Endothelial cell of umbilical vein (primary cell): ENCODE results near the gene CRISPLD2. TPM values are rescaled to one million over a fixed set of nuclear protein-coding genes. Genes with fewer than 3 reads are reported as not detected.

ENCODE experiments used
- BruUV-seq: library from RNA; stranded (reverse); fragments of 400-500 nt; replicated peaks from 2 replicates; lab custom pipeline; 2021; lab: Mats Ljungman, UMichigan
- CTCF ChIA-PET: fragments of 300-600, 350-600 bp; sonication (Branson Sonifier 250); formaldehyde crosslinking; loops from one replicate; lab custom pipeline; 2021; ENCODE audit warnings: antibody characterized with exemption, inconsistent platforms; lab: Charles Lee
- POLR2A ChIA-PET: fragments of 300-600, 350-600 bp; sonication (Branson Sonifier 250); formaldehyde crosslinking; loops from one replicate; lab custom pipeline; 2021; ENCODE audit warnings: antibody characterized with exemption, inconsistent platforms; lab: Charles Lee
- DNase-seq: peaks from one replicate; pipeline ENCODE4 v3.0.0-alpha.2; 2011; ENCODE audit warnings: low read depth, low spot score
- FAIRE-seq: peaks from 2 replicates; lab custom pipeline; 2011; peaks lifted over from hg19 to GRCh38; lab: Jason Lieb, UNC
- H2AFZ ChIP-seq: 2 replicates; pipeline ENCODE4 v1.6.0; 2012; ENCODE audit warnings: low read depth, low read length, control low read depth, inconsistent platforms
- H3K27ac ChIP-seq: 2 replicates; pipeline ENCODE4 v1.5.1; 2011; ENCODE audit warnings: low read depth, mild to moderate bottlenecking, control low read depth, low read length, moderate library complexity; ENCODE audit not compliant: insufficient read depth
- H3K27me3 ChIP-seq, 2 experiments: 2 replicates each; pipeline versions ENCODE4 v1.6.0 to v1.6.1; 2011; ENCODE audit warnings: low read length in 2 of 2, mixed read lengths in 1 of 2; ENCODE audit not compliant: control insufficient read depth in 2 of 2, insufficient read depth in 2 of 2
- H3K36me3 ChIP-seq, 2 experiments: 2 replicates in 1 of 2; 3 replicates in 1 of 2; pipeline ENCODE4 v1.5.1; 2011; ENCODE audit warnings: low read length in 2 of 2, mild to moderate bottlenecking in 1 of 2, moderate library complexity in 1 of 2; ENCODE audit not compliant: control insufficient read depth in 2 of 2, insufficient read depth in 2 of 2; ENCODE audit errors: extremely low read depth in 1 of 2
- H3K4me1 ChIP-seq: 3 replicates; pipeline ENCODE4 v1.5.1; 2011; ENCODE audit warnings: mild to moderate bottlenecking, low read length; ENCODE audit not compliant: control insufficient read depth, insufficient read depth; ENCODE audit errors: extremely low read depth
- H3K4me2 ChIP-seq: 2 replicates; pipeline ENCODE4 v1.6.1; 2011; ENCODE audit warnings: low read length, control low read depth, mixed read lengths; ENCODE audit not compliant: insufficient read depth
- H3K4me3 ChIP-seq, 3 experiments: fragments of 200-600 bp in 1 of 3; sonication (generic), shearing (Covaris generic) in 1 of 3; replicated peaks in 1 of 3; 2 replicates each; pipeline ENCODE4 v1.5.1; 2011 to 2016; ENCODE audit warnings: control low read depth in 3 of 3, low read length in 3 of 3, mild to moderate bottlenecking in 2 of 3, inconsistent platforms in 1 of 3, low read depth in 1 of 3, moderate library complexity in 1 of 3; ENCODE audit not compliant: insufficient read depth in 1 of 3
- H3K79me2 ChIP-seq: 2 replicates; pipeline ENCODE4 v1.6.0; 2012; ENCODE audit warnings: low read length, inconsistent platforms; ENCODE audit not compliant: control insufficient read depth, insufficient read depth
- H3K9ac ChIP-seq: replicated peaks from 2 replicates; pipeline ENCODE3; 2011; ENCODE audit warnings: low read length, control low read depth; ENCODE audit not compliant: insufficient read depth; ENCODE audit errors: extremely low read depth
- H3K9me1 ChIP-seq: replicated peaks from 3 replicates; pipeline ENCODE4 v1.6.0; 2011; ENCODE audit warnings: mild to moderate bottlenecking, low read length; ENCODE audit not compliant: control insufficient read depth, insufficient read depth; ENCODE audit errors: extremely low read depth
- H3K9me3 ChIP-seq: replicated peaks from 2 replicates; pipeline ENCODE4 v1.5.1; 2012; ENCODE audit warnings: low read length, inconsistent platforms; ENCODE audit not compliant: control insufficient read depth, insufficient read depth
- H4K20me1 ChIP-seq: replicated peaks from 2 replicates; pipeline ENCODE3; 2011; ENCODE audit warnings: mild to moderate bottlenecking, low read length; ENCODE audit not compliant: control insufficient read depth, insufficient read depth; ENCODE audit errors: extremely low read depth
- EZH2 ChIP-seq: IDR thresholded peaks from 2 replicates; pipeline ENCODE4 v1.6.1; 2012; ENCODE audit warnings: borderline replicate concordance, low read depth, mild to moderate bottlenecking, moderate library complexity, low read length, inconsistent platforms; ENCODE audit not compliant: severe bottlenecking
- FOS ChIP-seq: IDR thresholded peaks from 2 replicates; pipeline ENCODE4 v1.6.1; 2011; ENCODE audit warnings: mild to moderate bottlenecking, low read length, moderate library complexity, borderline replicate concordance; ENCODE audit not compliant: insufficient read depth
- GATA2 ChIP-seq: IDR thresholded peaks from 2 replicates; pipeline ENCODE4 v1.7.0; 2011; ENCODE audit warnings: low read depth, mild to moderate bottlenecking, moderate library complexity, mixed read lengths, low read length; ENCODE audit not compliant: insufficient read length, insufficient read depth
- JUN ChIP-seq: IDR thresholded peaks from 2 replicates; pipeline ENCODE4 v1.6.1; 2011; ENCODE audit warnings: borderline replicate concordance, low read depth; ENCODE audit not compliant: insufficient read length, insufficient read depth
- MYC ChIP-seq: IDR thresholded peaks from one replicate; pipeline ENCODE4 v1.6.1; 2011; ENCODE audit warnings: mild to moderate bottlenecking, low read depth, low read length
- POLR2A ChIP-seq: IDR thresholded peaks from 2 replicates; pipeline ENCODE4 v1.6.1; 2012; ENCODE audit warnings: low read depth, mild to moderate bottlenecking, control low read depth, low read length
- POLR2AphosphoS5 ChIP-seq: IDR thresholded peaks from 2 replicates; pipeline ENCODE4 v1.6.1; 2012; ENCODE audit warnings: low read depth, mild to moderate bottlenecking, control low read depth, low read length, moderate library complexity; ENCODE audit not compliant: insufficient read depth
- dilution Hi-C: fragments of 300-500 bp; cut with MboI; formaldehyde crosslinking; loops from one replicate; pipeline ENCODE4 v1.15.0; 2019; ENCODE audit warnings: low sequenced_read_pairs; ENCODE audit not compliant: extremely low pct_ligation_motif_present
- intact Hi-C: fragments of 100-400 bp; cut with micrococcal nuclease; formaldehyde crosslinking; loops from one replicate; pipeline ENCODE4 v1.10.0; 2022
- polyA plus RNA-seq, 4 experiments: library from polyadenylated mRNA; depleted of rRNA in 3 of 4; stranded (reverse) in 3 of 4; unstranded in 1 of 4; fragments of >200 nt; gene quantifications; 2 replicates each; pipeline versions ENCODE4 v1.2.1 to v1.2.3, GENCODE V29; 2011 to 2012; ENCODE audit warnings: missing spikeins in 1 of 4
- total RNA-seq: library from RNA; stranded (reverse); gene quantifications from 2 replicates; pipeline ENCODE4 v1.2.3, GENCODE V29; 2021
- TF ChIP-seq, protein P1 (sequence below): IDR thresholded peaks from 2 replicates; pipeline ENCODE4 v1.6.1; 2011; ENCODE audit not compliant: insufficient read depth, insufficient read length
- TF ChIP-seq, protein P2 (sequence below), 2 donors: IDR thresholded peaks; 1 replicate in 1 of 2; 2 replicates in 1 of 2; pipeline ENCODE4 v1.5.1; 2011; ENCODE audit warnings: low read length in 2 of 2, mild to moderate bottlenecking in 2 of 2, moderate library complexity in 2 of 2, control low read depth in 1 of 2, inconsistent platforms in 1 of 2, low read depth in 1 of 2; ENCODE audit not compliant: insufficient read depth in 1 of 2; ENCODE audit errors: extremely low read depth in 1 of 2

CRISPLD2 gene
- total and polyA plus RNA-seq, 2 donors (not counting 3 experiments of a cell fraction or from before 2014, with no cell fraction given): 0.14 to 0.73 TPM

DNA sequence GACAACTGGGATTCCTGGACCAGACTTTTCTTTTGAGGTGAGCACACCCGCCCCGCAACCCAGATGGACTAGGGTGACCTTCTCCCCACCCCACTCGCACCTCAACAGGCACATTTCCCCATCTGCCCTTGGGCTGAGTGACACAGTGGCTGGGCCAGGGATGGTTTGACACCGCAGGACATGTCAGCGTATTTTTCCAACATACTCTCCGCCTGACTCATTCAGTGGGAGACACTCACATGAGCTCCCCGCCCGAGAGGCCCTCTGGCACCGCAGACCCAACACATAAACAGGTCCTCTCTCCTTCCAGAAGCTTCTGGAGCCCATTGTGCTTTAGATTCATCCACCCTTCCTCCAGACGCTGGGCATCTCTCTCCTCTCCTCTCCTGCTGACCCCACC lies 122.1 kb downstream of the CRISPLD2 start:
- ChIA-PET POLR2A (no interaction called here), CTCF (interaction anchor here (1.0 to 2.1 kb wide), 3 partner anchors 10 to 29 kb away, joined by 4 to 8 read pairs (median 5); no protein-coding TSS in a partner anchor)

More for the DNA sequence above, 122.1 kb downstream of the CRISPLD2 start:
- dilution Hi-C loops (no loop called here), intact Hi-C loops (no loop called here)
- peaks cover 4% of the 10 kb centered on the region for H3K4me1 ChIP-seq
- peaks cover 0 to 2% of the 10 kb centered on the region in 2 experiments for H3K27me3 ChIP-seq
- no peaks in the 10 kb centered on the region for H3K9me3 ChIP-seq
- H4K20me1 ChIP-seq: no peaks in the 10 kb centered on the region
- no peak overlapping the region for H3K9ac ChIP-seq
- no peak overlapping the region for H2AFZ ChIP-seq
- no peak for TF ChIP-seq POLR2A
- TF ChIP-seq, protein P1, sequence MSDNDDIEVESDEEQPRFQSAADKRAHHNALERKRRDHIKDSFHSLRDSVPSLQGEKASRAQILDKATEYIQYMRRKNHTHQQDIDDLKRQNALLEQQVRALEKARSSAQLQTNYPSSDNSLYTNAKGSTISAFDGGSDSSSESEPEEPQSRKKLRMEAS: no peak
- TF ChIP-seq EZH2: no peak
- no peak for TF ChIP-seq MYC
- no peak for TF ChIP-seq JUN
- TF ChIP-seq, protein P2, sequence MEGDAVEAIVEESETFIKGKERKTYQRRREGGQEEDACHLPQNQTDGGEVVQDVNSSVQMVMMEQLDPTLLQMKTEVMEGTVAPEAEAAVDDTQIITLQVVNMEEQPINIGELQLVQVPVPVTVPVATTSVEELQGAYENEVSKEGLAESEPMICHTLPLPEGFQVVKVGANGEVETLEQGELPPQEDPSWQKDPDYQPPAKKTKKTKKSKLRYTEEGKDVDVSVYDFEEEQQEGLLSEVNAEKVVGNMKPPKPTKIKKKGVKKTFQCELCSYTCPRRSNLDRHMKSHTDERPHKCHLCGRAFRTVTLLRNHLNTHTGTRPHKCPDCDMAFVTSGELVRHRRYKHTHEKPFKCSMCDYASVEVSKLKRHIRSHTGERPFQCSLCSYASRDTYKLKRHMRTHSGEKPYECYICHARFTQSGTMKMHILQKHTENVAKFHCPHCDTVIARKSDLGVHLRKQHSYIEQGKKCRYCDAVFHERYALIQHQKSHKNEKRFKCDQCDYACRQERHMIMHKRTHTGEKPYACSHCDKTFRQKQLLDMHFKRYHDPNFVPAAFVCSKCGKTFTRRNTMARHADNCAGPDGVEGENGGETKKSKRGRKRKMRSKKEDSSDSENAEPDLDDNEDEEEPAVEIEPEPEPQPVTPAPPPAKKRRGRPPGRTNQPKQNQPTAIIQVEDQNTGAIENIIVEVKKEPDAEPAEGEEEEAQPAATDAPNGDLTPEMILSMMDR (IDR thresholded peaks at IDR 0.05; ENCODE audit: extremely low read depth in 1 of 2, insufficient read depth in 1 of 2, low read depth in 1 of 2, low read length in 2 of 2): no peak
- TF ChIP-seq POLR2AphosphoS5: no peak
- no peak for TF ChIP-seq FOS
- TF ChIP-seq GATA2: no peak
- FAIRE-seq: no peak
- no peak overlapping the region for H3K27ac ChIP-seq
- H3K4me2 ChIP-seq: no peak overlapping the region
- no TSS peak for BruUV-seq
- H3K36me3 ChIP-seq: no peaks in the 10 kb centered on the region
- H3K79me2 ChIP-seq: no peaks in the 10 kb centered on the region
- no peak for DNase-seq
- no peaks in the 10 kb centered on the region for H3K9me1 ChIP-seq
- H3K4me3 ChIP-seq: no peak overlapping the region
